GM12878 (cell line): Measurements from ENCODE around the gene LRRC75A. TPM values are rescaled to one million over a fixed set of nuclear protein-coding genes. Genes with fewer than 3 reads are reported as not detected.

ENCODE experiments used
- ATAC-seq: fragments of 200-7000 bp; cut with Tn5 transposase; 3 replicates; pipeline ENCODE4 v1.9.1; 2020; ENCODE audit warnings: mild to moderate bottlenecking, moderate library complexity
- BruUV-seq: library from RNA; stranded (reverse); fragments of 400-500 nt; replicated peaks from 2 replicates; lab custom pipeline; 2021; lab: Mats Ljungman, UMichigan
- CTCF ChIA-PET: fragments of 300-600 bp; sonication (Branson Sonifier 250); formaldehyde crosslinking; extraction: SDS; loops from one replicate; lab custom pipeline; 2021; ENCODE audit warnings: inconsistent platforms; lab: Yijun Ruan, JAX
- POLR2A ChIA-PET: fragments of 350-600 bp; formaldehyde crosslinking; extraction: SDS; loops from one replicate; lab custom pipeline; 2021; ENCODE audit warnings: inconsistent platforms; lab: Charles Lee
- RAD21 ChIA-PET: fragments of 300-600 bp; sonication (Branson Sonifier 250); formaldehyde crosslinking; loops from one replicate; lab custom pipeline; 2023; ENCODE audit warnings: antibody characterized with exemption; ENCODE audit not compliant: unreplicated experiment; lab: Charles Lee
- SMC1A ChIA-PET: fragments of 300-600 bp; sonication (Branson Sonifier 250); formaldehyde crosslinking; loops from one replicate; lab custom pipeline; 2023; ENCODE audit not compliant: unreplicated experiment, uncharacterized antibody; lab: Charles Lee
- DNase-seq: peaks from one replicate; pipeline ENCODE4 v3.0.0-alpha.2; 2011; ENCODE audit warnings: low read depth, low spot score
- FAIRE-seq: peaks from 3 replicates; lab custom pipeline; 2011; peaks lifted over from hg19 to GRCh38; lab: Jason Lieb, UNC
- H2AFZ ChIP-seq: 2 replicates; pipeline ENCODE4 v1.6.0; 2011; ENCODE audit warnings: low read depth, low read length, control low read depth; ENCODE audit not compliant: control insufficient read depth
- H3K27ac ChIP-seq: 2 replicates; pipeline ENCODE4 v1.5.1; 2011; ENCODE audit warnings: control low read depth; ENCODE audit not compliant: control insufficient read depth, insufficient read depth
- H3K27me3 ChIP-seq, 2 experiments: replicated peaks in 1 of 2; 2 replicates each; pipeline versions ENCODE4 v1.6.0 to v1.6.1; 2011; ENCODE audit warnings: low read length in 1 of 2; ENCODE audit not compliant: control insufficient read depth in 2 of 2, insufficient read depth in 2 of 2
- H3K36me3 ChIP-seq, 2 experiments: 2 replicates each; pipeline ENCODE4 v1.5.1; 2011; ENCODE audit warnings: low read length in 1 of 2; ENCODE audit not compliant: control insufficient read depth in 2 of 2, insufficient read depth in 2 of 2
- H3K4me1 ChIP-seq: 2 replicates; pipeline ENCODE4 v1.6.1; 2011; ENCODE audit warnings: mild to moderate bottlenecking, low read length, moderate library complexity, mixed read lengths; ENCODE audit not compliant: control insufficient read depth, insufficient read depth
- H3K4me2 ChIP-seq: 2 replicates; pipeline ENCODE4 v1.6.0; 2011; ENCODE audit warnings: control low read depth; ENCODE audit not compliant: control insufficient read depth, insufficient read depth
- H3K4me3 ChIP-seq: fragments of 200-600 bp; sonication (generic); 2 replicates; pipeline ENCODE4 v1.5.1; 2016
- H3K79me2 ChIP-seq: 2 replicates; pipeline ENCODE4 v1.6.0; 2011; ENCODE audit warnings: low read length; ENCODE audit not compliant: control insufficient read depth, insufficient read depth
- H3K9ac ChIP-seq: 2 replicates; pipeline ENCODE4 v1.8.0; 2011; ENCODE audit warnings: low read length, control low read depth, mixed read lengths; ENCODE audit not compliant: control insufficient read depth, insufficient read depth
- H3K9me3 ChIP-seq: replicated peaks from 3 replicates; pipeline ENCODE4 v1.5.1; 2011; ENCODE audit warnings: mild to moderate bottlenecking, low read length; ENCODE audit not compliant: control insufficient read depth, insufficient read depth
- H4K20me1 ChIP-seq: 2 replicates; pipeline ENCODE4 v1.6.0; 2011; ENCODE audit not compliant: control insufficient read depth, insufficient read depth
- CEBPB ChIP-seq, 2 experiments: fragments of 150-350 bp in 1 of 2; IDR thresholded peaks; 2 replicates each; pipeline ENCODE4 v1.6.1; 2012 to 2014; ENCODE audit warnings: low read depth in 2 of 2, low read length in 2 of 2, borderline replicate concordance in 1 of 2, inconsistent platforms in 1 of 2
- ETV6 ChIP-seq, 2 experiments: fragments of 450-650 bp in 1 of 2; IDR thresholded peaks in 1 of 2; conservative IDR thresholded peaks in 1 of 2; 2 replicates each; pipeline ENCODE4 v1.6.1; 2014; ENCODE audit warnings: antibody characterized with exemption in 1 of 2, borderline replicate concordance in 1 of 2, low read depth in 1 of 2, mild to moderate bottlenecking in 1 of 2, moderate library complexity in 1 of 2
- IKZF2 ChIP-seq, 2 experiments: fragments of 450-650 bp; IDR thresholded peaks; 2 replicates each; pipeline ENCODE4 v1.6.1; 2017; ENCODE audit warnings: mild to moderate bottlenecking in 2 of 2, moderate library complexity in 2 of 2
- MTA3 ChIP-seq: IDR thresholded peaks from 2 replicates; pipeline ENCODE4 v1.6.1; 2012; ENCODE audit warnings: low read length, inconsistent platforms, borderline replicate concordance
- MYB ChIP-seq: fragments of 150-350 bp; IDR thresholded peaks from 2 replicates; pipeline ENCODE4 v1.6.1; 2014; ENCODE audit warnings: mild to moderate bottlenecking, low read depth, low read length, borderline replicate concordance
- NFYB ChIP-seq: IDR thresholded peaks from 2 replicates; pipeline ENCODE4 v1.6.1; 2011; ENCODE audit warnings: low read depth, mild to moderate bottlenecking, low read length, improper control_type of control experiment, moderate library complexity; ENCODE audit not compliant: insufficient read depth
- NR2F1 ChIP-seq: fragments of 450-650 bp; conservative IDR thresholded peaks from 2 replicates; pipeline ENCODE4 v1.6.1; 2017; ENCODE audit warnings: mild to moderate bottlenecking
- SREBF1 ChIP-seq: IDR thresholded peaks from 2 replicates; pipeline ENCODE4 v1.6.1; 2012; ENCODE audit warnings: mild to moderate bottlenecking, low read length
- WGBS: methylation state at CpG from one replicate; pipeline ENCODE4 v1.1.6; 2016; ENCODE audit warnings: low lambda C conversion rate; ENCODE audit not compliant: insufficient replicate concordance, insufficient coverage; ENCODE audit errors: missing lambda C conversion rate; 5-methylcytosine and 5-hydroxymethylcytosine counted together
- in situ Hi-C: fragments of 300-500 bp; cut with MboI; formaldehyde crosslinking; loops from 9 replicates; pipeline ENCODE4 v1.14.3; 2018; ENCODE audit warnings: mixed read lengths
- intact Hi-C: fragments of 100-400 bp; cut with micrococcal nuclease; formaldehyde crosslinking; loops from one replicate; pipeline ENCODE4 v1.14.2; 2022; ENCODE audit not compliant: unreplicated experiment
- polyA plus RNA-seq, 11 experiments: library from polyadenylated mRNA; depleted of rRNA in 4 of 11; unstranded in 6 of 11; stranded (reverse) in 5 of 11; fragments of >200 nt; fragmentation: Nextera tagmentation in 4 of 11; fragmentation: Illumina TruSeq in 1 of 11; extraction: Ambion mirVana in 4 of 11; extraction: Trizol in 1 of 11; gene quantifications; 1 replicate in 1 of 11; 2 replicates in 10 of 11; pipeline versions ENCODE4 v1.2.1 to v1.2.3, GENCODE V29; 2011 to 2016; ENCODE audit warnings: inconsistent platforms in 2 of 11, missing spikeins in 2 of 11, low read depth in 1 of 11
- total RNA-seq, 4 experiments: library from RNA; depleted of rRNA in 3 of 4; stranded (reverse); fragments of >200 nt in 3 of 4; fragmentation: Illumina TruSeq in 1 of 4; extraction: Trizol in 1 of 4; gene quantifications; 2 replicates each; pipeline versions ENCODE4 v1.2.1 to v1.2.3, GENCODE V29; 2013 to 2021
- TF ChIP-seq, protein P1 (sequence below): IDR thresholded peaks from 2 replicates; pipeline ENCODE4 v1.6.1; 2012; ENCODE audit warnings: low read depth, low read length, improper control_type of control experiment
- TF ChIP-seq, protein P2 (sequence below): IDR thresholded peaks from 2 replicates; pipeline ENCODE4 v1.6.1; 2011; ENCODE audit warnings: low read depth, low read length, improper control_type of control experiment, borderline replicate concordance
- TF ChIP-seq, protein P3 (sequence below): fragments of 450-650 bp; IDR thresholded peaks from 2 replicates; pipeline ENCODE4 v1.6.1; 2017; ENCODE audit warnings: mild to moderate bottlenecking, low read depth, inconsistent platforms; ENCODE audit not compliant: poor library complexity, severe bottlenecking
- TF ChIP-seq, protein P4 (sequence below): fragments of 450-650 bp; IDR thresholded peaks from 2 replicates; pipeline ENCODE4 v1.6.1; 2016; ENCODE audit warnings: mild to moderate bottlenecking
- TF ChIP-seq, protein P5 (sequence below): fragments of 450-650 bp; IDR thresholded peaks from 2 replicates; pipeline ENCODE4 v1.6.1; 2017; ENCODE audit warnings: low read depth, mild to moderate bottlenecking, moderate library complexity

LRRC75A gene
- total and polyA plus RNA-seq, 10 of the 15 experiments (the other 5 are each of a cell fraction or from before 2014, with no cell fraction given): 0.01 to 1.3 (median 0.09) TPM; not detected in 2

DNA sequence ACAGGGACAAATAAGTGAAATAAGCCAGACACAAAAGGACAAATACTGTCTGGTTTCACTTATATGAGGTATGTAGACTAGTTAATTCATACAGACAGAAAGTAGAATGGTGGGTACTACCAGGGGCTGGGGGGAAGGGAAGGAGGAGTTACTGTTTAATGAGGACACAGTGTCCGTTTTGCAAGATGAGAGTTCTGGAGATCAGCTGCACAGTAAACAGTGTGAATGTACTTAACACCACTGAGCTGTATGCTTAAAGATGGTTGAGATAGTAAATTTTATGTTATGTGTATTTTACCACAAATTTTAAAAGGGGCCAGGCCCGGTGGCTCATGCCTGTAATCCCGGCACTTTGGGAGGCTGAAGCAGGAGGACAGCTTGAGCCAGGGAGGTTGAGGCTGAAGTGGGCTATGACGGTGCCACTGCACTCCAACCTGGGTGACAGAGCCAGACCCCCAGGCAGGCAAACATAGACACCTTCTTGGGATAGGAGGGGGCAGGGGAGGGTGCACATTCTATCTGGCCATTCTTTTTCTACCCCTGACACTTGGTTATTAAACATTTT is 23.5 kb downstream of the LRRC75A start (continued):
- TF ChIP-seq, protein P1, sequence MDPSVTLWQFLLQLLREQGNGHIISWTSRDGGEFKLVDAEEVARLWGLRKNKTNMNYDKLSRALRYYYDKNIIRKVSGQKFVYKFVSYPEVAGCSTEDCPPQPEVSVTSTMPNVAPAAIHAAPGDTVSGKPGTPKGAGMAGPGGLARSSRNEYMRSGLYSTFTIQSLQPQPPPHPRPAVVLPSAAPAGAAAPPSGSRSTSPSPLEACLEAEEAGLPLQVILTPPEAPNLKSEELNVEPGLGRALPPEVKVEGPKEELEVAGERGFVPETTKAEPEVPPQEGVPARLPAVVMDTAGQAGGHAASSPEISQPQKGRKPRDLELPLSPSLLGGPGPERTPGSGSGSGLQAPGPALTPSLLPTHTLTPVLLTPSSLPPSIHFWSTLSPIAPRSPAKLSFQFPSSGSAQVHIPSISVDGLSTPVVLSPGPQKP: no peak
- TF ChIP-seq MTA3: no peak

DNA sequence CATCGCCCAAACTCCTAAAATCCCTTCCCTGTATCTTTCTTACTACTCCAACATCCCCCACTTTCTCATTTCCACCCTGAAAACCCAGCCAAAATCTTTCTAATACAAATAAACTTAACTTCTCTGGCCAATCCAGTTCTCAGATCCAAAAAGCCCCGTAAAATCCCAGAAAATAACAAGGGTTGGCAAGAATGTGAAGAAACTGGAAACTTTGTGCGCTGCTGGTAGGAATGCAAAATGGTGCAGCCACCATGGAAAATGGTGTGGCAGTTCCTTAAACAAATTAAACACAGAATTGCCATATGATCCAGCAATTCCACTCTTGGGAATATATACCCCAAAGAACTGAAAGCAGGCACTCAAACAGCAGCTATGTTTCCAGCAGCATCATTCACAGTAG is 24.1 kb downstream of the LRRC75A start:
- H3K9ac ChIP-seq: no peak overlapping the region
- H2AFZ ChIP-seq: no peak overlapping the region
- WGBS: 82% methylated on average over 3 of the region's 3 CpGs
- ChIA-PET CTCF (no interaction called here), RAD21 (no interaction called here), SMC1A (interaction anchor here (1.0 kb wide), 1 partner anchor 26 kb away, joined by 3 read pairs; no protein-coding TSS in a partner anchor), POLR2A (interaction anchor here (0.6 kb wide), 1 partner anchor 249 kb away, joined by 3 read pairs; no protein-coding TSS in a partner anchor)
- no peak for DNase-seq
- no peaks in the 10 kb centered on the region for H3K79me2 ChIP-seq
- intact Hi-C loops: no loop called here
- ATAC-seq: no peak
- H4K20me1 ChIP-seq: no peaks in the 10 kb centered on the region
- H3K27ac ChIP-seq: no peak overlapping the region
- no TSS peak for BruUV-seq
- FAIRE-seq: no peak
- H3K4me1 ChIP-seq: no peaks in the 10 kb centered on the region
- in situ Hi-C loops: no loop called here
- no peaks in the 10 kb centered on the region for H3K27me3 ChIP-seq
- no peak overlapping the region for H3K4me2 ChIP-seq
- H3K36me3 ChIP-seq: no peaks in the 10 kb centered on the region
- H3K9me3 ChIP-seq: no peaks in the 10 kb centered on the region
- no peak overlapping the region for H3K4me3 ChIP-seq
- TF ChIP-seq MYB (no peak), IKZF2 (IDR thresholded peaks at IDR 0.05) (no peak), NR2F1 (no peak), SREBF1 (no peak), CEBPB (IDR thresholded peaks at IDR 0.05; ENCODE audit: borderline replicate concordance in 1 of 2, low read depth in 2 of 2, low read length in 2 of 2) (no peak), NFYB (no peak), ETV6 (conservative IDR thresholded peaks at IDR 0.05 in 1 of 2, IDR thresholded peaks at IDR 0.05 in 1 of 2; ENCODE audit: borderline replicate concordance in 1 of 2, low read depth in 1 of 2) (no peak)
- TF ChIP-seq, protein P2, sequence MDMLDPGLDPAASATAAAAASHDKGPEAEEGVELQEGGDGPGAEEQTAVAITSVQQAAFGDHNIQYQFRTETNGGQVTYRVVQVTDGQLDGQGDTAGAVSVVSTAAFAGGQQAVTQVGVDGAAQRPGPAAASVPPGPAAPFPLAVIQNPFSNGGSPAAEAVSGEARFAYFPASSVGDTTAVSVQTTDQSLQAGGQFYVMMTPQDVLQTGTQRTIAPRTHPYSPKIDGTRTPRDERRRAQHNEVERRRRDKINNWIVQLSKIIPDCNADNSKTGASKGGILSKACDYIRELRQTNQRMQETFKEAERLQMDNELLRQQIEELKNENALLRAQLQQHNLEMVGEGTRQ: no peak
- TF ChIP-seq, protein P3, sequence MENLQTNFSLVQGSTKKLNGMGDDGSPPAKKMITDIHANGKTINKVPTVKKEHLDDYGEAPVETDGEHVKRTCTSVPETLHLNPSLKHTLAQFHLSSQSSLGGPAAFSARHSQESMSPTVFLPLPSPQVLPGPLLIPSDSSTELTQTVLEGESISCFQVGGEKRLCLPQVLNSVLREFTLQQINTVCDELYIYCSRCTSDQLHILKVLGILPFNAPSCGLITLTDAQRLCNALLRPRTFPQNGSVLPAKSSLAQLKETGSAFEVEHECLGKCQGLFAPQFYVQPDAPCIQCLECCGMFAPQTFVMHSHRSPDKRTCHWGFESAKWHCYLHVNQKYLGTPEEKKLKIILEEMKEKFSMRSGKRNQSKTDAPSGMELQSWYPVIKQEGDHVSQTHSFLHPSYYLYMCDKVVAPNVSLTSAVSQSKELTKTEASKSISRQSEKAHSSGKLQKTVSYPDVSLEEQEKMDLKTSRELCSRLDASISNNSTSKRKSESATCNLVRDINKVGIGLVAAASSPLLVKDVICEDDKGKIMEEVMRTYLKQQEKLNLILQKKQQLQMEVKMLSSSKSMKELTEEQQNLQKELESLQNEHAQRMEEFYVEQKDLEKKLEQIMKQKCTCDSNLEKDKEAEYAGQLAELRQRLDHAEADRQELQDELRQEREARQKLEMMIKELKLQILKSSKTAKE: no peak
- TF ChIP-seq, protein P4, sequence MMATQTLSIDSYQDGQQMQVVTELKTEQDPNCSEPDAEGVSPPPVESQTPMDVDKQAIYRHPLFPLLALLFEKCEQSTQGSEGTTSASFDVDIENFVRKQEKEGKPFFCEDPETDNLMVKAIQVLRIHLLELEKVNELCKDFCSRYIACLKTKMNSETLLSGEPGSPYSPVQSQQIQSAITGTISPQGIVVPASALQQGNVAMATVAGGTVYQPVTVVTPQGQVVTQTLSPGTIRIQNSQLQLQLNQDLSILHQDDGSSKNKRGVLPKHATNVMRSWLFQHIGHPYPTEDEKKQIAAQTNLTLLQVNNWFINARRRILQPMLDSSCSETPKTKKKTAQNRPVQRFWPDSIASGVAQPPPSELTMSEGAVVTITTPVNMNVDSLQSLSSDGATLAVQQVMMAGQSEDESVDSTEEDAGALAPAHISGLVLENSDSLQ: no peak
- TF ChIP-seq, protein P5, sequence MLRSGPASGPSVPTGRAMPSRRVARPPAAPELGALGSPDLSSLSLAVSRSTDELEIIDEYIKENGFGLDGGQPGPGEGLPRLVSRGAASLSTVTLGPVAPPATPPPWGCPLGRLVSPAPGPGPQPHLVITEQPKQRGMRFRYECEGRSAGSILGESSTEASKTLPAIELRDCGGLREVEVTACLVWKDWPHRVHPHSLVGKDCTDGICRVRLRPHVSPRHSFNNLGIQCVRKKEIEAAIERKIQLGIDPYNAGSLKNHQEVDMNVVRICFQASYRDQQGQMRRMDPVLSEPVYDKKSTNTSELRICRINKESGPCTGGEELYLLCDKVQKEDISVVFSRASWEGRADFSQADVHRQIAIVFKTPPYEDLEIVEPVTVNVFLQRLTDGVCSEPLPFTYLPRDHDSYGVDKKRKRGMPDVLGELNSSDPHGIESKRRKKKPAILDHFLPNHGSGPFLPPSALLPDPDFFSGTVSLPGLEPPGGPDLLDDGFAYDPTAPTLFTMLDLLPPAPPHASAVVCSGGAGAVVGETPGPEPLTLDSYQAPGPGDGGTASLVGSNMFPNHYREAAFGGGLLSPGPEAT: no peak
